HepG2 (cell line): ENCODE data around the gene CBLN3. TPM values are rescaled to one million over a fixed set of nuclear protein-coding genes. Genes with fewer than 3 reads are reported as not detected.
A peak's percentile ranks its signal among the peaks of the same experiment; 100 is the strongest.

Experiments used
- ARID3A ChIP-seq: IDR thresholded peaks from 2 replicates; pipeline ENCODE4 v1.6.1; 2012; ENCODE audit warnings: low read depth, low read length, improper control_type of control experiment
- CHD2 ChIP-seq: IDR thresholded peaks from 2 replicates; pipeline ENCODE4 v1.6.1; 2011; ENCODE audit warnings: low read depth, low read length, improper control_type of control experiment
- ETV5 ChIP-seq: IDR thresholded peaks from 2 replicates; pipeline ENCODE4 v1.6.1; 2018; ENCODE audit warnings: missing biosample characterization, missing genetic modification reagents, inconsistent platforms, borderline replicate concordance
- FOXK2 ChIP-seq: fragments of 450-650 bp; IDR thresholded peaks from 2 replicates; pipeline ENCODE4 v1.6.1; 2016
- MAFK ChIP-seq, 2 experiments: IDR thresholded peaks in 1 of 2; conservative IDR thresholded peaks in 1 of 2; 2 replicates each; pipeline ENCODE4 v1.6.1; 2011; ENCODE audit warnings: improper control_type of control experiment in 2 of 2, low read length in 2 of 2
- MBD4 ChIP-seq: IDR thresholded peaks from 2 replicates; pipeline ENCODE4 v1.6.1; 2012; ENCODE audit warnings: low read length, inconsistent platforms, borderline replicate concordance
- NFRKB ChIP-seq: fragments of 450-650 bp; IDR thresholded peaks from 2 replicates; pipeline ENCODE4 v1.6.1; 2017
- NR2F1 ChIP-seq, 2 experiments: fragments of 450-650 bp in 1 of 2; formaldehyde crosslinking in 1 of 2; IDR thresholded peaks; 2 replicates each; pipeline versions ENCODE4 v1.5.0 to v1.6.1; 2016 to 2020; ENCODE audit warnings: mild to moderate bottlenecking in 1 of 2, missing compliant biosample characterization in 1 of 2, missing genetic modification reagents in 1 of 2, moderate library complexity in 1 of 2
- PHF21A ChIP-seq: sonication (generic); formaldehyde crosslinking; IDR thresholded peaks from 2 replicates; pipeline ENCODE4 v1.5.0; 2020; ENCODE audit warnings: mild to moderate bottlenecking, missing genetic modification reagents
- SNAPC4 ChIP-seq: sonication (generic); formaldehyde crosslinking; IDR thresholded peaks from 2 replicates; pipeline ENCODE4 v1.4.0; 2020; ENCODE audit warnings: mild to moderate bottlenecking, missing genetic modification reagents
- SP5 ChIP-seq: IDR thresholded peaks from 2 replicates; pipeline ENCODE4 v1.6.1; 2016; ENCODE audit warnings: low read depth, borderline replicate concordance
- SRSF1 ChIP-seq: fragments of 200-400 bp; formaldehyde crosslinking; optimal IDR thresholded peaks from 2 replicates; pipeline ENCODE3; 2017; ENCODE audit warnings: mild to moderate bottlenecking, low read depth, low read length, moderate library complexity
- THAP8 ChIP-seq: sonication (generic); formaldehyde crosslinking; IDR thresholded peaks from 2 replicates; pipeline ENCODE4 v1.5.1; 2020; ENCODE audit warnings: missing genetic modification reagents, mild to moderate bottlenecking, borderline replicate concordance
- TOPORS ChIP-seq: sonication (generic); formaldehyde crosslinking; IDR thresholded peaks from 2 replicates; pipeline ENCODE4 v1.8.0; 2023; ENCODE audit warnings: mild to moderate bottlenecking, missing genetic modification reagents
- ZFP91 ChIP-seq: sonication (generic); formaldehyde crosslinking; IDR thresholded peaks from 2 replicates; pipeline ENCODE4 v1.9.0; 2022; ENCODE audit warnings: missing genetic modification reagents, mild to moderate bottlenecking, borderline replicate concordance
- ZMAT3 ChIP-seq: sonication (generic); formaldehyde crosslinking; conservative IDR thresholded peaks from 2 replicates; pipeline ENCODE4 v1.7.0; 2021; ENCODE audit warnings: missing genetic modification reagents
- ZNF136 ChIP-seq: sonication (generic); formaldehyde crosslinking; IDR thresholded peaks from 2 replicates; pipeline ENCODE4 v1.8.1; 2022; ENCODE audit warnings: low read depth, mild to moderate bottlenecking, moderate library complexity, missing genetic modification reagents
- ZNF709 ChIP-seq: sonication (generic); formaldehyde crosslinking; IDR thresholded peaks from 2 replicates; pipeline ENCODE4 v1.5.0; 2020; ENCODE audit warnings: mild to moderate bottlenecking, missing genetic modification reagents
- ZNF770 ChIP-seq: sonication (generic); formaldehyde crosslinking; IDR thresholded peaks from 2 replicates; pipeline ENCODE4 v1.5.0; 2020; ENCODE audit warnings: mild to moderate bottlenecking, missing genetic modification reagents
- polyA plus RNA-seq, 8 experiments: library from polyadenylated mRNA; depleted of rRNA in 3 of 8; stranded (reverse) in 7 of 8; unstranded in 1 of 8; fragments of >200 nt; fragmentation: Illumina TruSeq in 4 of 8; extraction: Trizol in 4 of 8; gene quantifications; 2 replicates each; pipeline versions ENCODE4 v1.2.1 to v1.2.3, GENCODE V29; 2011 to 2016; ENCODE audit warnings: low read depth in 4 of 8, missing spikeins in 1 of 8, mixed read lengths in 1 of 8; ENCODE audit not compliant: insufficient read depth in 1 of 8
- total RNA-seq, 5 experiments: library from RNA; depleted of rRNA; stranded (reverse); fragments of >200 nt; fragmentation: Illumina TruSeq; extraction: Trizol; gene quantifications; 2 replicates each; pipeline ENCODE4 v1.2.3, GENCODE V29; 2016; ENCODE audit warnings: low read depth in 1 of 5

CBLN3 gene
- total and polyA plus RNA-seq, 2 of the 13 experiments (the other 11 are each of a cell fraction or from before 2014, with no cell fraction given): 0.66 to 0.98 TPM

GRCh38 chr14:24437020-24437735 lies 7.7 kb upstream of the CBLN3 start (continued):
- no peak for TF ChIP-seq ZNF770
- no peak for TF ChIP-seq ZFP91 (CRISPR knock-in tag)
- TF ChIP-seq TOPORS (CRISPR knock-in tag): no peak
- TF ChIP-seq FOXK2: no peak
- no peak for TF ChIP-seq NFRKB
- TF ChIP-seq ZNF136 (CRISPR knock-in tag): no peak
- TF ChIP-seq SRSF1: no peak
- no peak for TF ChIP-seq SNAPC4 (CRISPR knock-in tag)
- TF ChIP-seq ARID3A: no peak; the same call in 1 of the 2 replicates
- no peak for TF ChIP-seq MBD4
- no peak for TF ChIP-seq SP5 (CRISPR knock-in tag)
- TF ChIP-seq NR2F1 (CRISPR knock-in tag; IDR thresholded peaks at IDR 0.05): no peak
- peak; percentile 60; the same call in 1 of the 2 replicates for TF ChIP-seq ZMAT3
- no peak for TF ChIP-seq CHD2
- TF ChIP-seq THAP8 (CRISPR knock-in tag): no peak
- no peak for TF ChIP-seq ETV5 (CRISPR knock-in tag)
- TF ChIP-seq MAFK (conservative IDR thresholded peaks at IDR 0.05 in 1 of 2, IDR thresholded peaks at IDR 0.05 in 1 of 2; ENCODE audit: low read length in 2 of 2): no peak
- no peak for TF ChIP-seq PHF21A (CRISPR knock-in tag)
- no peak for TF ChIP-seq ZNF709 (CRISPR knock-in tag)
